NCI-H146 (cell line): ENCODE measurements around the gene PPM1K.
"Not testable (repeated sequence)": the region's sequence is repeated elsewhere in the genome, so short reads cannot be mapped to it uniquely, and the experiment has no call there.

Source experiments
- DNase-seq: peaks from one replicate; lab custom pipeline; 2025; lab: John Stamatoyannopoulos, UW

Gene PPM1K

DNA sequence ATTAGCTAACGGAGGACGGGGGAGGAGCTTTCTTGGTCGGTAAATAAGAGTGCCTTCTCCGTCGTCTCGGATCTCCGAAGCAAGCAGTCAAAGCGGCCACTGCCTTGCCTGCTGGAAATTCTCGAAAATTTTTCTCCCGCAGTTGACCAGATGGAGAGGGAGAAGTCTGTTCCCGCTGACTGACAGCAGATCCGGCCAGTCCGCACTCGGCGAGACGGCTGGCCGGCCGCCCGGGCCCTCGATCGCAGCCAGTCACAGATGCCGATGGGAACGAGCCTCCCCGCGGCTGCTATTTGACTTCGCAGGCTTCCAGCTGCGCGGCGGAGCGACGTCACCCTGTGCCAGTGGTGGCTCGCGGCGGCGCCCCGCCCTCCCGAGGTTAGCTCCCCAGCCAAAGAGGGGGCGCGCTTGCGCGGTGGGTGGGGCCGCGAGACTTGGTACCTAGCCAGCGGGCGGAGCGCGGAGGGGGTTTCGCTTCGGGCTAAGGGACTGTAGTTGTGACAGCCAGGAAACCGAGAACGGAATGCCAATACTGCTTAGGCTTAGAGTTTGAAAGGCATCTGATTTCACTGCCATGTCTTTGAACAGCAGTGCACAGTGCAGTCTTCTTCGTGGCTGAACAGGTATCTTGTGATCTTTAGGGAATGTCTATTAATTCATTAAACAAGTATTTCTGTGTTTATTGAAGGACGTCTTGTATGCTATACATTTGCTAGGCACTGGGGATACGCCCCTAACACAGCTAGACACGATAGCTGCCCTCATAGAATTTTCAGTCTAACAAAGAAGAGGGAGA is at the start of gene PPM1K:
Gene PPM1K, minus strand, starts transcription at position 123 of the 796 bp plus-strand sequence. CDS start 5,978 bp downstream, outside the sequence.
- DNase-seq = peak; percentile 85

DNA sequence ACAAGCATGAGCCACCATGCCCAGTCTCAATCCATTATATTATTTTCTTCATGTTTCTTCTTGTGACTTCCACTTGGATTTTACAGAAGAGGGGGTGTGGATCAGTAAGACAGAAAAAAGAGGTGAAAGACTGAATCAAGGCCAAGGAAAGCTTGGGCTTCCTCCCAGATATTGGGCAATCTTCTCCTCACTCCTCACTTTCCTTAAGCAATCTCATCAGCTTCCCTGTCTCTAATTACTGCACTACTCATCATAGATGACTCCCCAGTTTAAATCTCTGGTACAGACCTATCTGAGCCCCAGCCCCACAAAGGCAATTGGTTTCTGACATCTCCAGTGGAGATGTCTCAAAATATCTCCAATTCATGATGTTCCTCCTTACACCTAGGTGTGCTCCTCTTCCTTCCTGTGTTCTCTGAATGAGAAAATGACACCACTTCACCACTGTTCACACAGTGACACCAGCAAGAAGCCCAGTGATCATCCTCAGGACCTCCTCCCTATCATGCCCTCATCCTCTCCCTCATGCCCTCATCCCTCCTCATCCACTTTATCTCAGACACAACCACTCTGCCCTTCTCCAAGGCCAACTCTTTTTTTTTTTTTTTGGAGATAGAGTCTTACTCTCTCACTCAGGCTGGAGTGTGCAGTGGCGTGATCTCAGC is 49.5 kb upstream of the PPM1K start:
- no peak for DNase-seq

DNA sequence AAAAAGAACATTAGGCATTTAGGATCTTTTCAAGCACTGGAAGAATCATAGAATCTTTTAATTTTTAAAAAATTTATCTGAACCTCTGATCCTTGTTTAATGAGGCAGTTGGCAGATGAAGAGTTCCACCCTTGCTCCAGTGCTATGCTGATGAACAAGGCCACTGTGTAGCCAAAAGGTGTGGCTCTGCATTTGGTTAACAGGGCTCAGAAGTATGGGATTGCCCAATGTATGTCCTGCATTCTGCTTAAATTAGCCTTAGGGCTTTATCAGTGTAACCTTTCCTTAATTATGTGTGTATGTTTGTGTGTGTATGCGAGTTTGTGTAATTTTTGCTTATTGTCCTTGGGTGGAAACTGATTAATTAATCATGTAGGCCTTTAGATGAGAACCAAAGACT is 43.3 kb upstream of the PPM1K start:
- no peak for DNase-seq

GRCh38 chr4:88320780-88321373 is 36.5 kb upstream of the PPM1K start:
- DNase-seq = no peak

DNA sequence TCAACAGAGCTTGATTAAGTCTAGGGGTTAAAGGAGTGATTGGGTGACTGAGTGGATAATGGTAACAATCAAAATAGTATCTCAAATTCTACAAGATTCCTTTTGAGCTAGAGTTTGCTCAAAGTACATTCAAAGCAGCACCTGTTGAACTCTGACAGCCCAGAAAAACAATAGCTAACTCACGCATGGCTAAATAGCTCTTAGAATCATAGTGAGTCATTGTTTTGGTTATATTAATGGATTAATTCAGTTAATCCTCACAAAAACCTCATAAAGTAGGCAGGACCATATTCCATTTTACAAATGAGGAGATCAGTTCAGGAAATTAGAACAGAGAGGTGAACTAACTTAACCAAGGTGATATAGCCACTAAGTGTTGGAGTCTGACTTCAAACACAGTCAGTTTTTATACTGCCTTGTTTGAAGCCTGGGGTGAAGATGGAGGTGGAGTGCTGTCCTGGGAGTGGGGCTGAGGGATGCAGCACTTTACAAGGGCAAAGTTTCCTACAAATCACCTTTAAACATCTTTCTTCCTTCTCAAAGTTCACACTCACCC is 35.9 kb upstream of the PPM1K start:
- no peak for DNase-seq

- no peak for DNase-seq
Measured at GRCh38 chr4:88318751-88319350, 34.5 kb upstream of the PPM1K start.

- DNase-seq = no peak
Measured at GRCh38 chr4:88315460-88316017, 31.2 kb upstream of the PPM1K start.

DNA sequence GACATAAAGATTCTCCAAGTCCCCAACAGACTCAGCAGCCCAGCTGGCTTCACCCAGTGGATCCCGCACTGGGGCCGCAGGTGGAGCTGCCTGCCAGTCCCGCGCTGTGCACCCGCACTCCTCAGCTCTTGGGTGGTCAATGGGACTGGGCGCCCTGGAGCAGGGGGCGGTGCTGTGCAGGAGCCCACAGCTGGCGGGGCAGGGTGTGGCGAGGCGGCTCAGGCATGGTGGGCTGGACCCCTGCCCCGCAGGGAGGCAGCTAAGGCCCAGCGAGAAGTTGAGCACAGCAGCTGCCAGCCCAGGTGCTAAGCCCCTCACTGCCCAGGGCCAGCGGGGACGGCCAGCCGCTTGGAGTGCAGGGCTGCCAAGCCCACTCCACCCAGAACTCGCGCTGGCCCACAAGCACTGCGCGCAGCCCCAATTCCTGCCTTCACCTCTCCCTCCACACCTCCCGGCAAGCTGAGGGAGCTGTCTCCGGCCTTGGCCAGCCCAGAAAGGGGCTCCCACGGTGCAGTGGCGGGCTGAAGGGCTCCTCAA is 28.8 kb upstream of the PPM1K start:
- not testable (repeated sequence) for DNase-seq

DNA sequence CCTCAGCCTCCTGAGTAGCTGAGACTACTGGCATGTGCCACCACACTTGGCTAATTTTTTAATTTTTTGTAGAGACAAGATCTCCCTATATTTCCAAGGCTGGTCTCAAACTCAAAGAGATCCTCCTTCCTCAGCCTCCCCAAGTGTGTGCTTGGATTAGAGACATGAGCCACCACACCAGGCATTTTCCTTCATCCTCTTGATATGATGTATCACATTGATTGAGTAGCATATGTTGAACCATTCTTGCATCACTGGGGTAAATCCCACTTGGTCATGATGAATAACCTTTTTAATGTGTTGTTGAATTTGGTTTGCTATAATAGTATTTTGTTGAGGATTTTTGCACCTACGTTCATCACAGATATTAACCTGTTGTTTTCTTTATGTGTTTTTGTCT is 24.2 kb upstream of the PPM1K start:
- DNase-seq = no peak

DNA sequence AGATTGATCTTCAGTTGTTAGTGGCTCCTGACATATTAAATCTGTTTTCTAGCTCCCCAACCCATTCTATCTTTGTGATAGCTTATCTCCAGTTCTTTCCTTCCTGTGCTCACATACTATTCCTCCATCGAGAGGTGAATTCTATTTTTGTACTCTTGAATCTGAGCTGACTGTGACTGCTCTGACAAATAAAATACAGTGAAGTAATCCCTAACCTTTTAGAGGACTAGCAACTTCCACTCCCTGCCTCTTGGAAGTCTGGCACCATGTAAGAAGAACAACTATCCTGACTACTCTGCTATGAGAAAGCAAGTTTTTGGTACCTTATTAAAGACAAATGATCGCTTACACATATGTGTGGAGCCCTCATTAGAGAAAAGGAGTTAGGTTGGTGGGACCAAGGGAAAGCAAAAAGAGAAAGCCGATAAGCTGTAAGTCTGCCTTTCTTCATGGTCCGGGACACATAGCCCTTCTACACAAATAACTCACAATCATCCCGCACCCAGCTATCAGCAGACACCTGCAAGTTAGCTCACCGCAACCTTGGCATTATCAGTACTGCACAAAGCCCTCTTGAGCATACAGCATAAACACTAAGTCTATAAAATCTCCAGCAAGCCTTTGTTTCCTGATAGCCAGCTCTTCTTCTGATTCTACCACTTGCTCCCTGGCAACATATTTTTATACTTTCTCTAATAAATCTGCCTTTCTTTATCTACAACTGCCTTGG is 13.5 kb upstream of the PPM1K start:
- no peak for DNase-seq

DNA sequence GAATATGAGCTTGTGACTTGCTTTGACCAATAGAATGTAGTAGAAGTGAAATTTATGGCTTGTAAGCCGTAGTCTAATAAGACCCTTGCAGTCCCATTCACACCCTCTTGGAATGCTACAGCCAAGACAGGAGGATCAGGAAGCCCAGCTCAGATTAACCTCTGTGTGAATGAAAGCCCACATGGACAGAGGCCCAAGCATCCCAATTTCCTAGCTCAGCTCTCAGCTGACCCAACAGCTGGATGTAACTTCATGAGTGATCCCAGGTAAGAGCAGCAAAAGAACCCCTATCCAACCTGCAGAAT is 12.8 kb upstream of the PPM1K start:
- no peak for DNase-seq

GRCh38 chr4:88296413-88297211 is 12.3 kb upstream of the PPM1K start:
- DNase-seq = no peak

DNA sequence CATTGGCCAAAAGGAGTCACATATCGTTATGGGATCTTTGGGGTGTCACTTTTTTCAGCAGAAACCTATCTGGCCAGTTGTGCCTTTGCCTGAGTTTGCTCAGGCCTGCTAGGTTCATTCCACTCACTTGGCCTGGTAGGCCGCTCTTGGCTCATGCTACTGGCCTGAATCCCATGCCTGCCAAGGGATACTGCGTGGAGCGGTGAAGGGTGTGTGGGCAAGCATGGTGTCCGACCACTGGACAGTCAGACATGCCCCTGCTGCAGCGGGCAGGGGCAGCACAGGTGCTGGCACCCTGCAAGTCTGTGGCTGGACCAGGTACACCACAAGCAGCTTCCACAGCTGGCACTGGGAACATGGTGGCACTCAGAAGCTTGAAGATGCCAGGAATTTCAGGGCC is 11.3 kb upstream of the PPM1K start:
- no peak for DNase-seq

- no peak for DNase-seq
Measured at GRCh38 chr4:88291003-88291402, 6.6 kb upstream of the PPM1K start.

- DNase-seq = no peak
Measured at GRCh38 chr4:88286897-88287296, 2.5 kb upstream of the PPM1K start.

GRCh38 chr4:88285235-88285653 is 883 bp upstream of the PPM1K start:
- no peak for DNase-seq

GRCh38 chr4:88283661-88284438 is 511 bp downstream of the PPM1K start:
- DNase-seq = peak; percentile 42

- no peak for DNase-seq
Measured at GRCh38 chr4:88280228-88280795, 4.0 kb downstream of the PPM1K start.

DNA sequence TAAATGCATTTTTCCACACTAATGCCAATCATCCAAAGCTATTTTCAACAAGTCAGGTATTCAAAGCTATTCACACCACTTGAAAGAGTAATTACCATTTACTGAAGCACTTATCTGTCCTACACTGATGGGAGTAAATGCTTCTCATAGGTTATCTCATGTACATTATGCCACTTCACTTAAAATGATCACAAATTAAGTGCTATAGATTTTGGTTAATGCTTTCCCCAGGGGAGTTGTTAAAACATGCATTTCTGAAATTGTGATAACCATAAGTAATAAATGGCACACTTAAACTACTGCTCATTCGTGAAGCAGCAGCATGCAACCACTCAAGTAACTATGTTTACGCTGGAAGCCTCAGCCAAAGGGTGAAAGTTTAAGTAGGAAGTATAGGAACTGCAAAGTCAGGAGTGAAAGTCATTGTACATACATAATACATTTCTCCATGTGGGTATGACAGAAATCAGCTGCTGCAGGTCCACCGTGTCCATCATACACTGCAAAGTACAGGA is 6.6 kb downstream of the PPM1K start:
- no peak for DNase-seq
